ENCODE measurements around the gene TRMT112.

- TF ChIP-seq, protein P1, sequence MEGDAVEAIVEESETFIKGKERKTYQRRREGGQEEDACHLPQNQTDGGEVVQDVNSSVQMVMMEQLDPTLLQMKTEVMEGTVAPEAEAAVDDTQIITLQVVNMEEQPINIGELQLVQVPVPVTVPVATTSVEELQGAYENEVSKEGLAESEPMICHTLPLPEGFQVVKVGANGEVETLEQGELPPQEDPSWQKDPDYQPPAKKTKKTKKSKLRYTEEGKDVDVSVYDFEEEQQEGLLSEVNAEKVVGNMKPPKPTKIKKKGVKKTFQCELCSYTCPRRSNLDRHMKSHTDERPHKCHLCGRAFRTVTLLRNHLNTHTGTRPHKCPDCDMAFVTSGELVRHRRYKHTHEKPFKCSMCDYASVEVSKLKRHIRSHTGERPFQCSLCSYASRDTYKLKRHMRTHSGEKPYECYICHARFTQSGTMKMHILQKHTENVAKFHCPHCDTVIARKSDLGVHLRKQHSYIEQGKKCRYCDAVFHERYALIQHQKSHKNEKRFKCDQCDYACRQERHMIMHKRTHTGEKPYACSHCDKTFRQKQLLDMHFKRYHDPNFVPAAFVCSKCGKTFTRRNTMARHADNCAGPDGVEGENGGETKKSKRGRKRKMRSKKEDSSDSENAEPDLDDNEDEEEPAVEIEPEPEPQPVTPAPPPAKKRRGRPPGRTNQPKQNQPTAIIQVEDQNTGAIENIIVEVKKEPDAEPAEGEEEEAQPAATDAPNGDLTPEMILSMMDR (IDR thresholded peaks at IDR 0.05; ENCODE audit: poor library complexity, severe bottlenecking): no peak
- TF ChIP-seq TAF1 (IDR thresholded peaks at IDR 0.05; ENCODE audit: low read depth) (no peak), EZH2 (IDR thresholded peaks at IDR 0.05; ENCODE audit: borderline replicate concordance, insufficient read depth, low read length, poor library complexity, severe bottlenecking) (no peak), RAD21 (conservative IDR thresholded peaks at IDR 0.05) (no peak), POLR2AphosphoS5 (IDR thresholded peaks at IDR 0.05) (peak; percentile 59)
- TF ChIP-seq, protein P2, sequence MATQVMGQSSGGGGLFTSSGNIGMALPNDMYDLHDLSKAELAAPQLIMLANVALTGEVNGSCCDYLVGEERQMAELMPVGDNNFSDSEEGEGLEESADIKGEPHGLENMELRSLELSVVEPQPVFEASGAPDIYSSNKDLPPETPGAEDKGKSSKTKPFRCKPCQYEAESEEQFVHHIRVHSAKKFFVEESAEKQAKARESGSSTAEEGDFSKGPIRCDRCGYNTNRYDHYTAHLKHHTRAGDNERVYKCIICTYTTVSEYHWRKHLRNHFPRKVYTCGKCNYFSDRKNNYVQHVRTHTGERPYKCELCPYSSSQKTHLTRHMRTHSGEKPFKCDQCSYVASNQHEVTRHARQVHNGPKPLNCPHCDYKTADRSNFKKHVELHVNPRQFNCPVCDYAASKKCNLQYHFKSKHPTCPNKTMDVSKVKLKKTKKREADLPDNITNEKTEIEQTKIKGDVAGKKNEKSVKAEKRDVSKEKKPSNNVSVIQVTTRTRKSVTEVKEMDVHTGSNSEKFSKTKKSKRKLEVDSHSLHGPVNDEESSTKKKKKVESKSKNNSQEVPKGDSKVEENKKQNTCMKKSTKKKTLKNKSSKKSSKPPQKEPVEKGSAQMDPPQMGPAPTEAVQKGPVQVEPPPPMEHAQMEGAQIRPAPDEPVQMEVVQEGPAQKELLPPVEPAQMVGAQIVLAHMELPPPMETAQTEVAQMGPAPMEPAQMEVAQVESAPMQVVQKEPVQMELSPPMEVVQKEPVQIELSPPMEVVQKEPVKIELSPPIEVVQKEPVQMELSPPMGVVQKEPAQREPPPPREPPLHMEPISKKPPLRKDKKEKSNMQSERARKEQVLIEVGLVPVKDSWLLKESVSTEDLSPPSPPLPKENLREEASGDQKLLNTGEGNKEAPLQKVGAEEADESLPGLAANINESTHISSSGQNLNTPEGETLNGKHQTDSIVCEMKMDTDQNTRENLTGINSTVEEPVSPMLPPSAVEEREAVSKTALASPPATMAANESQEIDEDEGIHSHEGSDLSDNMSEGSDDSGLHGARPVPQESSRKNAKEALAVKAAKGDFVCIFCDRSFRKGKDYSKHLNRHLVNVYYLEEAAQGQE (IDR thresholded peaks at IDR 0.05; ENCODE audit: borderline replicate concordance): peak; percentile 28
Observed at GRCh38 chr11:64291752-64292459, 25.5 kb downstream of the TRMT112 start.
